ENCODE measurements around the gene PPP2R5E.

GRCh38 chr14:63421919-63422318 lies 121.3 kb downstream of the PPP2R5E start:
- no peak for TF ChIP-seq POLR2A (IDR thresholded peaks at IDR 0.05; ENCODE audit: low read depth, low read length)
- no peak for TF ChIP-seq JUN (IDR thresholded peaks at IDR 0.05; ENCODE audit: borderline replicate concordance, insufficient read depth, insufficient read length, low read depth)
- TF ChIP-seq, protein P1, sequence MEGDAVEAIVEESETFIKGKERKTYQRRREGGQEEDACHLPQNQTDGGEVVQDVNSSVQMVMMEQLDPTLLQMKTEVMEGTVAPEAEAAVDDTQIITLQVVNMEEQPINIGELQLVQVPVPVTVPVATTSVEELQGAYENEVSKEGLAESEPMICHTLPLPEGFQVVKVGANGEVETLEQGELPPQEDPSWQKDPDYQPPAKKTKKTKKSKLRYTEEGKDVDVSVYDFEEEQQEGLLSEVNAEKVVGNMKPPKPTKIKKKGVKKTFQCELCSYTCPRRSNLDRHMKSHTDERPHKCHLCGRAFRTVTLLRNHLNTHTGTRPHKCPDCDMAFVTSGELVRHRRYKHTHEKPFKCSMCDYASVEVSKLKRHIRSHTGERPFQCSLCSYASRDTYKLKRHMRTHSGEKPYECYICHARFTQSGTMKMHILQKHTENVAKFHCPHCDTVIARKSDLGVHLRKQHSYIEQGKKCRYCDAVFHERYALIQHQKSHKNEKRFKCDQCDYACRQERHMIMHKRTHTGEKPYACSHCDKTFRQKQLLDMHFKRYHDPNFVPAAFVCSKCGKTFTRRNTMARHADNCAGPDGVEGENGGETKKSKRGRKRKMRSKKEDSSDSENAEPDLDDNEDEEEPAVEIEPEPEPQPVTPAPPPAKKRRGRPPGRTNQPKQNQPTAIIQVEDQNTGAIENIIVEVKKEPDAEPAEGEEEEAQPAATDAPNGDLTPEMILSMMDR (IDR thresholded peaks at IDR 0.05; ENCODE audit: extremely low read depth in 1 of 2, insufficient read depth in 1 of 2, low read depth in 1 of 2, low read length in 2 of 2): no peak
- TF ChIP-seq POLR2AphosphoS5 (IDR thresholded peaks at IDR 0.05; ENCODE audit: insufficient read depth, low read depth, low read length): no peak
- no peak for TF ChIP-seq MAX (IDR thresholded peaks at IDR 0.05; ENCODE audit: insufficient read depth, insufficient read length)
- no peak for TF ChIP-seq EZH2 (IDR thresholded peaks at IDR 0.05; ENCODE audit: borderline replicate concordance, low read depth, low read length, severe bottlenecking)
- TF ChIP-seq MYC (IDR thresholded peaks at IDR 0.05; ENCODE audit: low read depth, low read length): no peak
- no peak for TF ChIP-seq FOS (IDR thresholded peaks at IDR 0.05; ENCODE audit: borderline replicate concordance, insufficient read depth, low read length)

Data from endothelial cell of umbilical vein (primary cell).